Sigmoid colon (tissue), 4 donors: ENCODE results near the gene NTNG2.

Experiments used
- POLR2A ChIP-seq, 2 donors: fragments of 450-650 bp; IDR thresholded peaks; one replicate each; pipeline ENCODE4 v1.6.1; 2016; ENCODE audit warnings: antibody characterized with exemption in 2 of 2, mild to moderate bottlenecking in 2 of 2, moderate library complexity in 2 of 2
- POLR2AphosphoS5 ChIP-seq, 4 donors: sonication (generic); formaldehyde crosslinking; IDR thresholded peaks; one replicate each; pipeline ENCODE4 v1.6.1; 2017; ENCODE audit warnings: antibody characterized with exemption in 4 of 4
- TF ChIP-seq, protein P1 (sequence below), 4 experiments: fragments of 450-650 bp in 3 of 4; fragments of 200-600 bp in 1 of 4; IDR thresholded peaks; one replicate each; pipeline ENCODE4 v1.5.1; 2016 to 2019; ENCODE audit warnings: antibody characterized with exemption in 4 of 4, mild to moderate bottlenecking in 3 of 4, moderate library complexity in 2 of 4

DNA sequence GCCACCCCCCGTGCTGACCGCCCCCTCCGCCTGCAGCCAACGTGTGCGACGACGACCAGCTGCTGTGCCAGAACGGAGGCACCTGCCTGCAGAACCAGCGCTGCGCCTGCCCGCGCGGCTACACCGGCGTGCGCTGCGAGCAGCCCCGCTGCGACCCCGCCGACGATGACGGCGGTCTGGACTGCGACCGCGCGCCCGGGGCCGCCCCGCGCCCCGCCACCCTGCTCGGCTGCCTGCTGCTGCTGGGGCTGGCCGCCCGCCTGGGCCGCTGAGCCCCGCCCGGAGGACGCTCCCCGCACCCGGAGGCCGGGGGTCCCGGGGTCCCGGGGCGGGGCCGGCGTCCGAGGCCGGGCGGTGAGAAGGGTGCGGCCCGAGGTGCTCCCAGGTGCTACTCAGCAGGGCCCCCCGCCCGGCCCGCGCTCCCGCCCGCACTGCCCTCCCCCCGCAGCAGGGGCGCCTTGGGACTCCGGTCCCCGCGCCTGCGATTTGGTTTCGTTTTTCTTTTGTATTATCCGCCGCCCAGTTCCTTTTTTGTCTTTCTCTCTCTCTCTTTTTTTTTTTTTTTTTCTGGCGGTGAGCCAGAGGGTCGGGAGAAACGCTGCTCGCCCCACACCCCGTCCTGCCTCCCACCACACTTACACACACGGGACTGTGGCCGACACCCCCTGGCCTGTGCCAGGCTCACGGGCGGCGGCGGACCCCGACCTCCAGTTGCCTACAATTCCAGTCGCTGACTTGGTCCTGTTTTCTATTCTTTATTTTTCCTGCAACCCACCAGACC is 80.2 kb downstream of the NTNG2 start:
- TF ChIP-seq, protein P1, sequence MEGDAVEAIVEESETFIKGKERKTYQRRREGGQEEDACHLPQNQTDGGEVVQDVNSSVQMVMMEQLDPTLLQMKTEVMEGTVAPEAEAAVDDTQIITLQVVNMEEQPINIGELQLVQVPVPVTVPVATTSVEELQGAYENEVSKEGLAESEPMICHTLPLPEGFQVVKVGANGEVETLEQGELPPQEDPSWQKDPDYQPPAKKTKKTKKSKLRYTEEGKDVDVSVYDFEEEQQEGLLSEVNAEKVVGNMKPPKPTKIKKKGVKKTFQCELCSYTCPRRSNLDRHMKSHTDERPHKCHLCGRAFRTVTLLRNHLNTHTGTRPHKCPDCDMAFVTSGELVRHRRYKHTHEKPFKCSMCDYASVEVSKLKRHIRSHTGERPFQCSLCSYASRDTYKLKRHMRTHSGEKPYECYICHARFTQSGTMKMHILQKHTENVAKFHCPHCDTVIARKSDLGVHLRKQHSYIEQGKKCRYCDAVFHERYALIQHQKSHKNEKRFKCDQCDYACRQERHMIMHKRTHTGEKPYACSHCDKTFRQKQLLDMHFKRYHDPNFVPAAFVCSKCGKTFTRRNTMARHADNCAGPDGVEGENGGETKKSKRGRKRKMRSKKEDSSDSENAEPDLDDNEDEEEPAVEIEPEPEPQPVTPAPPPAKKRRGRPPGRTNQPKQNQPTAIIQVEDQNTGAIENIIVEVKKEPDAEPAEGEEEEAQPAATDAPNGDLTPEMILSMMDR (IDR thresholded peaks at IDR 0.05) = no peak
- TF ChIP-seq POLR2A (IDR thresholded peaks at IDR 0.05) = no peak
- TF ChIP-seq POLR2AphosphoS5 (IDR thresholded peaks at IDR 0.05) = peak in 2 of 4 donors; percentile 33 to 46
